GM12878 (cell line): ENCODE results near the gene LPA. TPM values are rescaled to one million over a fixed set of nuclear protein-coding genes. Genes with fewer than 3 reads are reported as not detected.
"Not testable (repeated sequence)": the region's sequence is repeated elsewhere in the genome, so short reads cannot be mapped to it uniquely, and the experiment has no call there.

Experiments
- ATAC-seq: fragments of 200-7000 bp; cut with Tn5 transposase; 3 replicates; pipeline ENCODE4 v1.9.1; 2020; ENCODE audit warnings: mild to moderate bottlenecking, moderate library complexity
- BruUV-seq: library from RNA; stranded (reverse); fragments of 400-500 nt; replicated peaks from 2 replicates; lab custom pipeline; 2021; lab: Mats Ljungman, UMichigan
- CTCF ChIA-PET: fragments of 300-600 bp; sonication (Branson Sonifier 250); formaldehyde crosslinking; extraction: SDS; loops from one replicate; lab custom pipeline; 2021; ENCODE audit warnings: inconsistent platforms; lab: Yijun Ruan, JAX
- POLR2A ChIA-PET: fragments of 350-600 bp; formaldehyde crosslinking; extraction: SDS; loops from one replicate; lab custom pipeline; 2021; ENCODE audit warnings: inconsistent platforms; lab: Charles Lee
- RAD21 ChIA-PET: fragments of 300-600 bp; sonication (Branson Sonifier 250); formaldehyde crosslinking; loops from one replicate; lab custom pipeline; 2023; ENCODE audit warnings: antibody characterized with exemption; ENCODE audit not compliant: unreplicated experiment; lab: Charles Lee
- SMC1A ChIA-PET: fragments of 300-600 bp; sonication (Branson Sonifier 250); formaldehyde crosslinking; loops from one replicate; lab custom pipeline; 2023; ENCODE audit not compliant: unreplicated experiment, uncharacterized antibody; lab: Charles Lee
- DNase-seq: peaks from one replicate; pipeline ENCODE4 v3.0.0-alpha.2; 2011; ENCODE audit warnings: low read depth, low spot score
- FAIRE-seq: peaks from 3 replicates; lab custom pipeline; 2011; peaks lifted over from hg19 to GRCh38; lab: Jason Lieb, UNC
- H2AFZ ChIP-seq: 2 replicates; pipeline ENCODE4 v1.6.0; 2011; ENCODE audit warnings: low read depth, low read length, control low read depth; ENCODE audit not compliant: control insufficient read depth
- H3K27ac ChIP-seq: 2 replicates; pipeline ENCODE4 v1.5.1; 2011; ENCODE audit warnings: control low read depth; ENCODE audit not compliant: control insufficient read depth, insufficient read depth
- H3K27me3 ChIP-seq, 2 experiments: replicated peaks in 1 of 2; 2 replicates each; pipeline versions ENCODE4 v1.6.0 to v1.6.1; 2011; ENCODE audit warnings: low read length in 1 of 2; ENCODE audit not compliant: control insufficient read depth in 2 of 2, insufficient read depth in 2 of 2
- H3K36me3 ChIP-seq, 2 experiments: 2 replicates each; pipeline ENCODE4 v1.5.1; 2011; ENCODE audit warnings: low read length in 1 of 2; ENCODE audit not compliant: control insufficient read depth in 2 of 2, insufficient read depth in 2 of 2
- H3K4me1 ChIP-seq: 2 replicates; pipeline ENCODE4 v1.6.1; 2011; ENCODE audit warnings: mild to moderate bottlenecking, low read length, moderate library complexity, mixed read lengths; ENCODE audit not compliant: control insufficient read depth, insufficient read depth
- H3K4me2 ChIP-seq: 2 replicates; pipeline ENCODE4 v1.6.0; 2011; ENCODE audit warnings: control low read depth; ENCODE audit not compliant: control insufficient read depth, insufficient read depth
- H3K4me3 ChIP-seq: fragments of 200-600 bp; sonication (generic); 2 replicates; pipeline ENCODE4 v1.5.1; 2016
- H3K79me2 ChIP-seq: 2 replicates; pipeline ENCODE4 v1.6.0; 2011; ENCODE audit warnings: low read length; ENCODE audit not compliant: control insufficient read depth, insufficient read depth
- H3K9ac ChIP-seq: 2 replicates; pipeline ENCODE4 v1.8.0; 2011; ENCODE audit warnings: low read length, control low read depth, mixed read lengths; ENCODE audit not compliant: control insufficient read depth, insufficient read depth
- H3K9me3 ChIP-seq: replicated peaks from 3 replicates; pipeline ENCODE4 v1.5.1; 2011; ENCODE audit warnings: mild to moderate bottlenecking, low read length; ENCODE audit not compliant: control insufficient read depth, insufficient read depth
- H4K20me1 ChIP-seq: 2 replicates; pipeline ENCODE4 v1.6.0; 2011; ENCODE audit not compliant: control insufficient read depth, insufficient read depth
- ATF7 ChIP-seq: fragments of 450-650 bp; IDR thresholded peaks from 2 replicates; pipeline ENCODE4 v1.6.1; 2016; ENCODE audit warnings: low read depth, mild to moderate bottlenecking
- CTCF ChIP-seq, 3 experiments: IDR thresholded peaks in 2 of 3; conservative IDR thresholded peaks in 1 of 3; 2 replicates each; pipeline ENCODE4 v1.5.1; 2011; ENCODE audit warnings: low read depth in 3 of 3, low read length in 3 of 3, mild to moderate bottlenecking in 3 of 3, control low read depth in 2 of 3, moderate library complexity in 2 of 3, inconsistent platforms in 1 of 3, mixed read lengths in 1 of 3; ENCODE audit not compliant: control insufficient read depth in 2 of 3, insufficient read depth in 1 of 3; ENCODE audit errors: extremely low read depth in 1 of 3
- KLF5 ChIP-seq: fragments of 450-650 bp; IDR thresholded peaks from 2 replicates; pipeline ENCODE4 v1.6.1; 2014; ENCODE audit warnings: mild to moderate bottlenecking; ENCODE audit not compliant: partially characterized antibody
- NBN ChIP-seq: fragments of 450-650 bp; IDR thresholded peaks from 2 replicates; pipeline ENCODE4 v1.6.1; 2016
- SMAD5 ChIP-seq: IDR thresholded peaks from 2 replicates; pipeline ENCODE4 v1.6.1; 2016; ENCODE audit warnings: antibody characterized with exemption, low read depth
- SREBF1 ChIP-seq: IDR thresholded peaks from 2 replicates; pipeline ENCODE4 v1.6.1; 2012; ENCODE audit warnings: mild to moderate bottlenecking, low read length
- SRF ChIP-seq, 2 experiments: IDR thresholded peaks; 2 replicates each; pipeline ENCODE4 v1.6.1; 2011; ENCODE audit warnings: low read depth in 2 of 2, low read length in 2 of 2, mild to moderate bottlenecking in 1 of 2, moderate library complexity in 1 of 2
- SUPT20H ChIP-seq: IDR thresholded peaks from 2 replicates; pipeline ENCODE4 v1.6.1; 2011; ENCODE audit warnings: low read depth, mild to moderate bottlenecking, low read length, moderate library complexity, borderline replicate concordance; ENCODE audit not compliant: control insufficient read depth
- WRNIP1 ChIP-seq: IDR thresholded peaks from 2 replicates; pipeline ENCODE4 v1.6.1; 2011; ENCODE audit warnings: low read depth, low read length, improper control_type of control experiment, borderline replicate concordance
- ZBED1 ChIP-seq: IDR thresholded peaks from 2 replicates; pipeline ENCODE4 v1.6.1; 2016; ENCODE audit warnings: borderline replicate concordance
- WGBS: methylation state at CpG from one replicate; pipeline ENCODE4 v1.1.6; 2016; ENCODE audit warnings: low lambda C conversion rate; ENCODE audit not compliant: insufficient replicate concordance, insufficient coverage; ENCODE audit errors: missing lambda C conversion rate; 5-methylcytosine and 5-hydroxymethylcytosine counted together
- in situ Hi-C: fragments of 300-500 bp; cut with MboI; formaldehyde crosslinking; loops from 9 replicates; pipeline ENCODE4 v1.14.3; 2018; ENCODE audit warnings: mixed read lengths
- intact Hi-C: fragments of 100-400 bp; cut with micrococcal nuclease; formaldehyde crosslinking; loops from one replicate; pipeline ENCODE4 v1.14.2; 2022; ENCODE audit not compliant: unreplicated experiment
- polyA plus RNA-seq, 11 experiments: library from polyadenylated mRNA; depleted of rRNA in 4 of 11; unstranded in 6 of 11; stranded (reverse) in 5 of 11; fragments of >200 nt; fragmentation: Nextera tagmentation in 4 of 11; fragmentation: Illumina TruSeq in 1 of 11; extraction: Ambion mirVana in 4 of 11; extraction: Trizol in 1 of 11; gene quantifications; 1 replicate in 1 of 11; 2 replicates in 10 of 11; pipeline versions ENCODE4 v1.2.1 to v1.2.3, GENCODE V29; 2011 to 2016; ENCODE audit warnings: inconsistent platforms in 2 of 11, missing spikeins in 2 of 11, low read depth in 1 of 11
- total RNA-seq, 4 experiments: library from RNA; depleted of rRNA in 3 of 4; stranded (reverse); fragments of >200 nt in 3 of 4; fragmentation: Illumina TruSeq in 1 of 4; extraction: Trizol in 1 of 4; gene quantifications; 2 replicates each; pipeline versions ENCODE4 v1.2.1 to v1.2.3, GENCODE V29; 2013 to 2021

LPA gene
- total and polyA plus RNA-seq, 10 of the 15 experiments (the other 5 are each of a cell fraction or from before 2014, with no cell fraction given) = 0.03 to 2.8 (median 0.57) TPM

GRCh38 chr6:160701918-160702680 lies 38.0 kb upstream of the LPA start, which contains the start of gene PLG:
Gene PLG, plus strand, starts transcription at chr6:160702244. Its CDS starts 61 bp downstream, at chr6:160702305.
- H3K4me2 ChIP-seq, CTCF ChIA-PET, H3K9me3 ChIP-seq, ATAC-seq, POLR2A ChIA-PET, H2AFZ ChIP-seq, H3K79me2 ChIP-seq, DNase-seq, RAD21 ChIA-PET, H3K27me3 ChIP-seq, SMC1A ChIA-PET, H3K4me3 ChIP-seq, H3K36me3 ChIP-seq, H3K27ac ChIP-seq, BruUV-seq, FAIRE-seq, intact Hi-C loops, H3K4me1 ChIP-seq, in situ Hi-C loops, H4K20me1 ChIP-seq, H3K9ac ChIP-seq: not testable (repeated sequence)
- WGBS = 46% methylated on average over 6 of the region's 6 CpGs

GRCh38 chr6:160697826-160698225 lies 33.8 kb upstream of the LPA start:
- intact Hi-C loops = no loop called here
- no peak overlapping the region for H3K4me3 ChIP-seq
- no peak overlapping the region for H3K4me2 ChIP-seq
- TF ChIP-seq ATF7 (no peak), SREBF1 (no peak), SRF (IDR thresholded peaks at IDR 0.05; ENCODE audit: low read depth in 2 of 2, low read length in 2 of 2) (no peak), SMAD5 (no peak), CTCF (IDR thresholded peaks at IDR 0.05 in 2 of 3, conservative IDR thresholded peaks at IDR 0.05 in 1 of 3; ENCODE audit: control insufficient read depth in 2 of 3, extremely low read depth in 1 of 3, insufficient read depth in 1 of 3, low read depth in 3 of 3, low read length in 3 of 3) (no peak), WRNIP1 (no peak), SUPT20H (no peak), NBN (no peak), KLF5 (no peak), ZBED1 (no peak)
- TF ChIP-seq, all 136 proteins: peak for 0
- no peaks in the 10 kb centered on the region for H3K4me1 ChIP-seq
- no peaks in the 10 kb centered on the region for H3K36me3 ChIP-seq
- no peak overlapping the region for H2AFZ ChIP-seq
- ATAC-seq (no peak), FAIRE-seq (no peak), DNase-seq (no peak)
- H3K27me3 ChIP-seq = no peaks in the 10 kb centered on the region; a peak in 1 of 4 replicates
- no peaks in the 10 kb centered on the region for H4K20me1 ChIP-seq
- POLR2A ChIA-PET = no interaction called here
- CTCF ChIA-PET = no interaction called here
- SMC1A ChIA-PET = no interaction called here
- BruUV-seq = no TSS peak
- no peak overlapping the region for H3K27ac ChIP-seq
- RAD21 ChIA-PET = no interaction called here
- in situ Hi-C loops = no loop called here
- 26% methylated on average over 4 of the region's 6 CpGs for WGBS
- H3K79me2 ChIP-seq = no peaks in the 10 kb centered on the region
- H3K9ac ChIP-seq = no peak overlapping the region
- no peaks in the 10 kb centered on the region for H3K9me3 ChIP-seq
